PC-9 (cell line): ENCODE measurements around the gene IQSEC1. TPM values are rescaled to one million over a fixed set of nuclear protein-coding genes. Genes with fewer than 3 reads are reported as not detected.

Experiments
- BruUV-seq: library from RNA; stranded (reverse); fragments of 400-500 nt; replicated peaks from 2 replicates; lab custom pipeline; 2021; lab: Mats Ljungman, UMichigan
- CTCF ChIA-PET: fragments of 300-600 bp; sonication (Branson Sonifier 250); formaldehyde crosslinking; loops from one replicate; lab custom pipeline; 2022; ENCODE audit warnings: antibody characterized with exemption; lab: Charles Lee
- POLR2A ChIA-PET: fragments of 300-600 bp; sonication (Branson Sonifier 250); formaldehyde crosslinking; loops from one replicate; lab custom pipeline; 2022; ENCODE audit warnings: antibody characterized with exemption; ENCODE audit not compliant: unreplicated experiment; lab: Charles Lee
- DNase-seq, 2 experiments: peaks; one replicate each; pipeline versions ENCODE4 v3.0.0 to v3.0.0-alpha.2; 2015 to 2022; ENCODE audit warnings: mixed read lengths in 1 of 2
- H2AFZ ChIP-seq: fragments of 200-600 bp; sonication (generic); 2 replicates; pipeline ENCODE4 v1.8.1; 2017; ENCODE audit warnings: antibody characterized with exemption
- H3F3A ChIP-seq: fragments of 200-600 bp; sonication (generic); 2 replicates; pipeline ENCODE4 v1.8.1; 2017; ENCODE audit warnings: antibody characterized with exemption, mild to moderate bottlenecking, low read depth; ENCODE audit not compliant: insufficient read depth
- H3K27ac ChIP-seq: fragments of 200-600 bp; sonication (generic); 2 replicates; pipeline ENCODE4 v1.6.1; 2016; ENCODE audit warnings: mixed run types
- H3K27me3 ChIP-seq: fragments of 200-600 bp; sonication (generic); 2 replicates; pipeline ENCODE4 v1.6.1; 2016; ENCODE audit warnings: low read depth, mixed run types; ENCODE audit not compliant: insufficient read depth
- H3K36me3 ChIP-seq: fragments of 200-600 bp; sonication (generic); 2 replicates; pipeline ENCODE4 v1.6.1; 2016; ENCODE audit warnings: low read depth, mixed run types
- H3K4me1 ChIP-seq: fragments of 200-600 bp; sonication (generic); replicated peaks from 2 replicates; pipeline ENCODE4 v1.6.1; 2016; ENCODE audit warnings: mixed run types; ENCODE audit not compliant: insufficient read depth
- H3K4me2 ChIP-seq: fragments of 200-600 bp; sonication (generic); 2 replicates; pipeline ENCODE4 v1.6.1; 2017; ENCODE audit warnings: mixed run types
- H3K4me3 ChIP-seq: fragments of 200-600 bp; sonication (generic); 2 replicates; pipeline ENCODE4 v1.6.1; 2016; ENCODE audit warnings: mixed run types
- H3K79me2 ChIP-seq: fragments of 200-600 bp; sonication (generic); 2 replicates; pipeline ENCODE4 v1.6.1; 2017; ENCODE audit warnings: low read depth, mixed run types
- H3K9me2 ChIP-seq: fragments of 200-600 bp; sonication (generic); 2 replicates; pipeline ENCODE4 v1.8.1; 2017; ENCODE audit warnings: mild to moderate bottlenecking; ENCODE audit not compliant: insufficient read depth
- H3K9me3 ChIP-seq: fragments of 200-600 bp; sonication (generic); 2 replicates; pipeline ENCODE4 v1.8.1; 2016; ENCODE audit warnings: low read depth; ENCODE audit not compliant: insufficient read depth
- H4K20me1 ChIP-seq: fragments of 200-600 bp; sonication (generic); 2 replicates; pipeline ENCODE4 v1.8.1; 2017; ENCODE audit not compliant: insufficient read depth
- CTCF ChIP-seq: fragments of 200-600 bp; sonication (generic); conservative IDR thresholded peaks from 2 replicates; pipeline ENCODE4 v1.6.1; 2017; ENCODE audit warnings: mixed run types, antibody characterized with exemption, mild to moderate bottlenecking, moderate library complexity
- EZH2 ChIP-seq: fragments of 200-600 bp; sonication (generic); IDR thresholded peaks from 2 replicates; pipeline ENCODE4 v1.8.0; 2017; ENCODE audit warnings: antibody characterized with exemption, low read depth
- intact Hi-C: fragments of 100-400 bp; cut with micrococcal nuclease; formaldehyde crosslinking; loops from one replicate; pipeline ENCODE4 v1.10.0; 2022; ENCODE audit not compliant: unreplicated experiment
- total RNA-seq: library from RNA; stranded (reverse); gene quantifications from 2 replicates; pipeline ENCODE4 v1.2.3, GENCODE V29; 2021

IQSEC1 gene
- total RNA-seq, 1 experiment from 2014 or later = 30.7 TPM

- no TSS peak for BruUV-seq
- no peaks in the 10 kb centered on the region for H3K36me3 ChIP-seq
- H4K20me1 ChIP-seq = peaks cover 3% of the 10 kb centered on the region; the same call in 1 of the 2 replicates
- intact Hi-C loops = loop anchor here (5.0 to 10.0 kb wide), 4 partner anchors 103 to 1507 kb away; partner anchors contain the start of gene TSEN2
- no peaks in the 10 kb centered on the region for H3K9me3 ChIP-seq
- H3F3A ChIP-seq = no peaks in the 10 kb centered on the region
- no peak overlapping the region for H3K27ac ChIP-seq
- no peaks in the 10 kb centered on the region for H3K9me2 ChIP-seq
- TF ChIP-seq CTCF = no peak
- TF ChIP-seq EZH2 = no peak
- no peaks in the 10 kb centered on the region for H3K79me2 ChIP-seq
- no peak overlapping the region for H3K4me3 ChIP-seq
- DNase-seq = no peak
- H3K27me3 ChIP-seq = peaks cover 41% of the 10 kb centered on the region; the same call in 1 of the 2 replicates
- no peak overlapping the region for H2AFZ ChIP-seq
- H3K4me2 ChIP-seq = peak overlapping the region; percentile 63
- no peaks in the 10 kb centered on the region for H3K4me1 ChIP-seq
- CTCF ChIA-PET = interaction anchor here (0.5 to 1.4 kb wide), 9 partner anchors 24 to 1612 kb away, joined by 3 to 5 read pairs (median 3); no protein-coding TSS in a partner anchor
- POLR2A ChIA-PET = no interaction called here
Measured at GRCh38 chr3:12891391-12891984, 181.7 kb downstream of the IQSEC1 start.

GRCh38 chr3:12890610-12891390, 182.4 kb downstream of the IQSEC1 start:
- no peak overlapping the region for H3K4me3 ChIP-seq
- peaks cover 3% of the 10 kb centered on the region; the same call in 1 of the 2 replicates for H4K20me1 ChIP-seq
- DNase-seq = no peak
- H3K79me2 ChIP-seq = no peaks in the 10 kb centered on the region
- no TSS peak for BruUV-seq
- no peaks in the 10 kb centered on the region for H3F3A ChIP-seq
- TF ChIP-seq CTCF = no peak
- no peak for TF ChIP-seq EZH2
- no peak overlapping the region for H2AFZ ChIP-seq
- H3K4me2 ChIP-seq = no peak overlapping the region
- peaks cover 43% of the 10 kb centered on the region; the same call in 1 of the 2 replicates for H3K27me3 ChIP-seq
- intact Hi-C loops = loop anchor here (5.0 to 10.0 kb wide), 4 partner anchors 104 to 1506 kb away; partner anchors contain the start of gene TSEN2
- no peaks in the 10 kb centered on the region for H3K36me3 ChIP-seq
- CTCF ChIA-PET = interaction anchor here (0.6 to 1.4 kb wide), 6 partner anchors 23 to 756 kb away, joined by 3 to 5 read pairs (median 4); no protein-coding TSS in a partner anchor
- H3K4me1 ChIP-seq = no peaks in the 10 kb centered on the region
- no peaks in the 10 kb centered on the region for H3K9me3 ChIP-seq
- POLR2A ChIA-PET = no interaction called here
- no peaks in the 10 kb centered on the region for H3K9me2 ChIP-seq
- H3K27ac ChIP-seq = no peak overlapping the region

GRCh38 chr3:12886736-12887135, 186.5 kb downstream of the IQSEC1 start:
- peaks cover 57% of the 10 kb centered on the region; the same call in 1 of the 2 replicates for H3K27me3 ChIP-seq
- no peak overlapping the region for H3K4me3 ChIP-seq
- BruUV-seq = no TSS peak
- no peak for DNase-seq
- no peaks in the 10 kb centered on the region for H3K9me2 ChIP-seq
- H3K4me2 ChIP-seq = no peak overlapping the region
- ChIA-PET POLR2A (no interaction called here), CTCF (interaction anchor here (1.3 kb wide), 1 partner anchor 19 kb away, joined by 4 read pairs; no protein-coding TSS in a partner anchor)
- intact Hi-C loops = no loop called here
- H3K9me3 ChIP-seq = no peaks in the 10 kb centered on the region
- H3K36me3 ChIP-seq = no peaks in the 10 kb centered on the region
- H3K27ac ChIP-seq = no peak overlapping the region
- H4K20me1 ChIP-seq = no peaks in the 10 kb centered on the region
- no peak overlapping the region for H2AFZ ChIP-seq
- no peaks in the 10 kb centered on the region for H3K79me2 ChIP-seq
- H3K4me1 ChIP-seq = no peaks in the 10 kb centered on the region
- TF ChIP-seq EZH2 (no peak), CTCF (no peak)
- H3F3A ChIP-seq = no peaks in the 10 kb centered on the region
